ENCODE measurements around the gene TEX30.

Gene TEX30

GRCh38 chr13:102779436-102780159 is 6.0 kb upstream of the TEX30 start:
- DNase-seq, result no peak

GRCh38 chr13:102777736-102778135 is 4.2 kb upstream of the TEX30 start:
- DNase-seq, result no peak

- no peak for DNase-seq
These were observed 2.7 kb upstream of the TEX30 start for GRCh38 chr13:102776271-102776670.

- DNase-seq, result no peak
These were observed 1.3 kb upstream of the TEX30 start for GRCh38 chr13:102774591-102775520.

- no peak for DNase-seq
These were observed 605 bp upstream of the TEX30 start for GRCh38 chr13:102774214-102774568.

GRCh38 chr13:102772042-102772425 is 1.6 kb downstream of the TEX30 start:
- DNase-seq, result no peak

GRCh38 chr13:102771298-102772041 is 2.1 kb downstream of the TEX30 start:
- no peak for DNase-seq

- no peak for DNase-seq
These were observed 3.2 kb downstream of the TEX30 start for GRCh38 chr13:102770435-102770834.

- no peak for DNase-seq
These were observed 3.9 kb downstream of the TEX30 start for GRCh38 chr13:102769679-102770078.

GRCh38 chr13:102768909-102769308 is 4.7 kb downstream of the TEX30 start:
- DNase-seq, result no peak

- no peak for DNase-seq
These were observed 9.8 kb downstream of the TEX30 start for GRCh38 chr13:102763741-102764140.

- no peak for DNase-seq
These were observed 12.5 kb downstream of the TEX30 start for GRCh38 chr13:102761071-102761470.

- DNase-seq, result no peak
These were observed 14.7 kb downstream of the TEX30 start for GRCh38 chr13:102758842-102759241.

GRCh38 chr13:102757006-102757405 is 16.6 kb downstream of the TEX30 start:
- DNase-seq, result no peak

GRCh38 chr13:102751886-102752285 is 21.7 kb downstream of the TEX30 start:
- DNase-seq, result no peak

- no peak for DNase-seq
These were observed 31.1 kb downstream of the TEX30 start for GRCh38 chr13:102742506-102742905.

GRCh38 chr13:102742101-102742500 is 31.5 kb downstream of the TEX30 start:
- DNase-seq, result no peak

GRCh38 chr13:102729560-102730270 is 43.9 kb downstream of the TEX30 start:
- DNase-seq, result no peak

GRCh38 chr13:102726430-102726829 is 47.2 kb downstream of the TEX30 start:
- no peak for DNase-seq

GRCh38 chr13:102724923-102725322 is 48.7 kb downstream of the TEX30 start:
- no peak for DNase-seq

GRCh38 chr13:102721800-102722231 is 51.8 kb downstream of the TEX30 start:
- DNase-seq, result no peak

GRCh38 chr13:102718746-102719145 is 54.8 kb downstream of the TEX30 start:
- no peak for DNase-seq

Measured in NCI-H1048 (cell line).